Loucy (cell line): ENCODE measurements around the gene EIF2S2.

Experiments
- H2AFZ ChIP-seq: fragments of 200-600 bp; sonication (generic); 2 replicates; pipeline ENCODE4 v1.6.0; 2016; ENCODE audit warnings: antibody characterized with exemption, mild to moderate bottlenecking, low read length, moderate library complexity
- H3F3A ChIP-seq: fragments of 200-600 bp; 2 replicates; pipeline ENCODE4 v1.6.0; 2016; ENCODE audit warnings: antibody characterized with exemption, low read depth, mild to moderate bottlenecking
- H3K27me3 ChIP-seq: fragments of 200-600 bp; sonication (generic); 2 replicates; pipeline ENCODE4 v1.6.1; 2014; ENCODE audit warnings: low read length, mild to moderate bottlenecking; ENCODE audit not compliant: insufficient read depth, poor library complexity, severe bottlenecking
- H3K36me3 ChIP-seq: fragments of 200-600 bp; sonication (generic); 2 replicates; pipeline ENCODE4 v1.6.1; 2016; ENCODE audit warnings: low read length; ENCODE audit not compliant: insufficient read depth
- H3K4me1 ChIP-seq: fragments of 200-600 bp; sonication (generic); 2 replicates; pipeline ENCODE4 v1.5.1; 2014; ENCODE audit warnings: low read length, mild to moderate bottlenecking; ENCODE audit not compliant: insufficient read depth, poor library complexity, severe bottlenecking
- H3K4me2 ChIP-seq: fragments of 200-600 bp; sonication (generic); 2 replicates; pipeline ENCODE4 v1.6.0; 2014; ENCODE audit warnings: antibody characterized with exemption, low read length, low read depth, mild to moderate bottlenecking; ENCODE audit not compliant: poor library complexity, severe bottlenecking
- H3K4me3 ChIP-seq: fragments of 200-600 bp; sonication (generic); 2 replicates; pipeline ENCODE4 v1.5.1; 2014; ENCODE audit warnings: low read length, mild to moderate bottlenecking, mixed read lengths; ENCODE audit not compliant: poor library complexity, severe bottlenecking
- H3K79me2 ChIP-seq: fragments of 200-600 bp; sonication (generic); 2 replicates; pipeline ENCODE4 v1.6.1; 2014; ENCODE audit warnings: low read length; ENCODE audit not compliant: insufficient read depth
- H3K9ac ChIP-seq: fragments of 200-600 bp; sonication (generic); 2 replicates; pipeline ENCODE4 v1.6.0; 2014; ENCODE audit warnings: mild to moderate bottlenecking, low read depth, low read length, moderate library complexity; ENCODE audit not compliant: poor library complexity, severe bottlenecking
- H3K9me2 ChIP-seq: fragments of 200-600 bp; sonication (generic); replicated peaks from 2 replicates; pipeline ENCODE4 v1.6.1; 2016; ENCODE audit warnings: low read depth, low read length, mixed read lengths
- H3K9me3 ChIP-seq: fragments of 200-600 bp; sonication (generic); 2 replicates; pipeline ENCODE4 v1.6.1; 2014; ENCODE audit warnings: mild to moderate bottlenecking, antibody characterized with exemption, low read length, low read depth; ENCODE audit not compliant: insufficient read depth
- H4K20me1 ChIP-seq: fragments of 200-600 bp; sonication (generic); 2 replicates; pipeline ENCODE4 v1.6.0; 2014; ENCODE audit warnings: antibody characterized with exemption, low read length, mild to moderate bottlenecking; ENCODE audit not compliant: insufficient read depth, poor library complexity, severe bottlenecking
- CTCF ChIP-seq: fragments of 200-600 bp; sonication (generic); conservative IDR thresholded peaks from 2 replicates; pipeline ENCODE4 v1.5.1; 2014; ENCODE audit warnings: mild to moderate bottlenecking, antibody characterized with exemption, low read length
- EZH2phosphoT487 ChIP-seq: fragments of 200-600 bp; IDR thresholded peaks from 2 replicates; pipeline ENCODE4 v1.6.1; 2018; ENCODE audit warnings: antibody characterized with exemption, mild to moderate bottlenecking, moderate library complexity, borderline replicate concordance

The EIF2S2 gene

GRCh38 chr20:34068001-34068400, 44.0 kb downstream of the EIF2S2 start:
- Histone ChIP-seq H3K9ac (no peak overlapping the region), H3K79me2 (peaks cover 60% of the 10 kb centered on the region), H4K20me1 (peaks cover 66% of the 10 kb centered on the region), H3K27me3 (no peaks in the 10 kb centered on the region), H3F3A (no peaks in the 10 kb centered on the region), H3K4me1 (peaks cover 6% of the 10 kb centered on the region), H3K4me3 (no peak overlapping the region), H3K9me3 (no peaks in the 10 kb centered on the region), H3K4me2 (no peak overlapping the region), H2AFZ (no peak overlapping the region), H3K36me3 (peaks cover 48% of the 10 kb centered on the region; the same call in 1 of the 2 replicates), H3K9me2 (no peaks in the 10 kb centered on the region)
- TF ChIP-seq CTCF = no peak
- no peak for TF ChIP-seq EZH2phosphoT487

GRCh38 chr20:34066476-34067090, 45.5 kb downstream of the EIF2S2 start:
- H3K36me3 ChIP-seq = peaks cover 42% of the 10 kb centered on the region; the same call in 1 of the 2 replicates
- H3K4me1 ChIP-seq = peaks cover 6% of the 10 kb centered on the region
- H4K20me1 ChIP-seq = peaks cover 72% of the 10 kb centered on the region

GRCh38 chr20:34065260-34065659, 46.8 kb downstream of the EIF2S2 start:
- Histone ChIP-seq H3K9me2 (no peaks in the 10 kb centered on the region), H3K4me1 (peaks cover 6% of the 10 kb centered on the region), H2AFZ (no peak overlapping the region), H3K27me3 (no peaks in the 10 kb centered on the region), H3K79me2 (peaks cover 71% of the 10 kb centered on the region), H3K4me2 (no peak overlapping the region), H3K36me3 (peaks cover 53% of the 10 kb centered on the region; the same call in 1 of the 2 replicates), H3K4me3 (no peak overlapping the region), H3K9ac (no peak overlapping the region), H3K9me3 (no peaks in the 10 kb centered on the region), H4K20me1 (peaks cover 79% of the 10 kb centered on the region), H3F3A (no peaks in the 10 kb centered on the region)
- TF ChIP-seq EZH2phosphoT487 = no peak

More at GRCh38 chr20:34066476-34067090, 45.5 kb downstream of the EIF2S2 start:
- Histone ChIP-seq H3K27me3 (no peaks in the 10 kb centered on the region), H3K9me2 (no peaks in the 10 kb centered on the region), H2AFZ (no peak overlapping the region), H3K4me2 (no peak overlapping the region), H3K9me3 (no peaks in the 10 kb centered on the region), H3F3A (no peaks in the 10 kb centered on the region), H3K9ac (no peak overlapping the region), H3K79me2 (peaks cover 68% of the 10 kb centered on the region), H3K4me3 (no peak overlapping the region)
- TF ChIP-seq EZH2phosphoT487 = no peak
- no peak for TF ChIP-seq CTCF

- H4K20me1 ChIP-seq = peaks cover 80% of the 10 kb centered on the region
- peaks cover 81% of the 10 kb centered on the region for H3K79me2 ChIP-seq
- H3K9me3 ChIP-seq = no peaks in the 10 kb centered on the region
- no peak overlapping the region for H3K9ac ChIP-seq
- H3K36me3 ChIP-seq = peaks cover 62% of the 10 kb centered on the region; the same call in 1 of the 2 replicates
- no peak overlapping the region for H2AFZ ChIP-seq
- H3K4me3 ChIP-seq = no peak overlapping the region
- no peaks in the 10 kb centered on the region for H3F3A ChIP-seq
- TF ChIP-seq CTCF (no peak), EZH2phosphoT487 (no peak)
- H3K9me2 ChIP-seq = no peaks in the 10 kb centered on the region
- no peaks in the 10 kb centered on the region for H3K27me3 ChIP-seq
- H3K4me2 ChIP-seq = no peak overlapping the region
- H3K4me1 ChIP-seq = peaks cover 8% of the 10 kb centered on the region
These were observed 47.8 kb downstream of the EIF2S2 start for GRCh38 chr20:34064286-34064685.
